HCT116 (cell line): ENCODE results near the gene DNMT1. TPM values are rescaled to one million over a fixed set of nuclear protein-coding genes. Genes with fewer than 3 reads are reported as not detected.

Experiments
- ATAC-seq: fragments of 200-7000 bp; cut with Tn5 transposase; 2 replicates; pipeline ENCODE4 v1.9.1; 2020; ENCODE audit warnings: mild to moderate bottlenecking, moderate library complexity
- BruUV-seq: library from RNA; stranded (reverse); fragments of 400-500 nt; replicated peaks from 2 replicates; lab custom pipeline; 2021; lab: Mats Ljungman, UMichigan
- CTCF ChIA-PET: fragments of 300-600 bp; sonication (Branson Sonifier 250); formaldehyde crosslinking; loops from one replicate; lab custom pipeline; 2021; ENCODE audit warnings: antibody characterized with exemption; lab: Charles Lee
- POLR2A ChIA-PET: fragments of 300-600, 350-600 bp; sonication (Branson Sonifier 250); formaldehyde crosslinking; loops from one replicate; lab custom pipeline; 2021; ENCODE audit warnings: antibody characterized with exemption; lab: Charles Lee
- RAD21 ChIA-PET, 2 experiments: fragments of 300-600 bp; sonication (Branson Sonifier 250); formaldehyde crosslinking; loops; one replicate each; lab custom pipeline; 2023; ENCODE audit warnings: low total read pairs in 2 of 2; ENCODE audit not compliant: uncharacterized antibody in 2 of 2, unreplicated experiment in 2 of 2, low non-redundant PET in 1 of 2; lab: Charles Lee
- DNase-seq: peaks from one replicate; pipeline ENCODE4 v3.0.0-alpha.2; 2010; ENCODE audit warnings: low read depth, low spot score
- H2AFZ ChIP-seq: fragments of 200-600 bp; shearing (Covaris generic), sonication (generic); 2 replicates; pipeline ENCODE4 v1.6.1; 2017; ENCODE audit warnings: low read depth, mixed run types, mixed read lengths, antibody characterized with exemption, low read length; ENCODE audit not compliant: poor library complexity, severe bottlenecking
- H3K27ac ChIP-seq: 2 replicates; pipeline ENCODE4 v1.5.1; 2012; ENCODE audit warnings: low read depth, low read length
- H3K27me3 ChIP-seq: fragments of 200-600 bp; sonication (generic); 2 replicates; pipeline ENCODE4 v1.6.1; 2016; ENCODE audit warnings: mixed run types, low read length, mixed read lengths; ENCODE audit not compliant: insufficient read depth
- H3K36me3 ChIP-seq, 2 experiments: fragments of 200-500 bp in 1 of 2; fragments of 200-600 bp in 1 of 2; sonication (Bioruptor generic) in 1 of 2; sonication (generic) in 1 of 2; 2 replicates each; pipeline versions ENCODE4 v1.5.1 to v1.6.1; 2014 to 2016; ENCODE audit warnings: low read length in 2 of 2, inconsistent platforms in 1 of 2, mixed read lengths in 1 of 2, mixed run types in 1 of 2; ENCODE audit not compliant: insufficient read depth in 2 of 2, control insufficient read depth in 1 of 2
- H3K4me1 ChIP-seq, 2 experiments: fragments of 200-600 bp in 1 of 2; sonication (generic) in 1 of 2; 2 replicates each; pipeline versions ENCODE4 v1.5.1 to v1.6.1; 2012 to 2017; ENCODE audit warnings: low read length in 2 of 2, inconsistent platforms in 1 of 2, mild to moderate bottlenecking in 1 of 2, mixed read lengths in 1 of 2, mixed run types in 1 of 2, moderate library complexity in 1 of 2; ENCODE audit not compliant: insufficient read depth in 2 of 2, control insufficient read depth in 1 of 2
- H3K4me2 ChIP-seq: fragments of 200-600 bp; sonication (generic); 2 replicates; pipeline ENCODE4 v1.6.1; 2017; ENCODE audit warnings: mixed run types, low read length, mixed read lengths
- H3K4me3 ChIP-seq, 2 experiments: fragments of 200-600 bp in 1 of 2; sonication (generic) in 1 of 2; replicated peaks in 1 of 2; 2 replicates each; pipeline ENCODE4 v1.5.1; 2011 to 2016; ENCODE audit warnings: low read length in 2 of 2, control low read depth in 1 of 2, low read depth in 1 of 2, mild to moderate bottlenecking in 1 of 2, mixed read lengths in 1 of 2, mixed run types in 1 of 2
- H3K79me2 ChIP-seq: fragments of 200-600 bp; sonication (generic); 2 replicates; pipeline ENCODE4 v1.6.1; 2017; ENCODE audit warnings: mild to moderate bottlenecking, mixed run types, low read length, moderate library complexity, mixed read lengths; ENCODE audit not compliant: insufficient read depth
- H3K9ac ChIP-seq: fragments of 200-600 bp; sonication (generic); 2 replicates; pipeline ENCODE4 v1.6.1; 2016; ENCODE audit warnings: low read length, mixed read lengths
- H3K9me2 ChIP-seq: fragments of 200-600 bp; sonication (generic), shearing (Covaris generic); 2 replicates; pipeline ENCODE4 v1.6.1; 2017; ENCODE audit warnings: mixed run types, mild to moderate bottlenecking, moderate library complexity; ENCODE audit not compliant: insufficient read depth
- H3K9me3 ChIP-seq, 2 experiments: fragments of 200-500 bp in 1 of 2; fragments of 200-600 bp in 1 of 2; sonication (Bioruptor generic) in 1 of 2; sonication (generic) in 1 of 2; 2 replicates each; pipeline ENCODE4 v1.6.1; 2014 to 2017; ENCODE audit warnings: low read length in 2 of 2, mixed read lengths in 2 of 2, inconsistent platforms in 1 of 2, low read depth in 1 of 2, mild to moderate bottlenecking in 1 of 2, mixed run types in 1 of 2, moderate library complexity in 1 of 2; ENCODE audit not compliant: control insufficient read depth in 1 of 2, insufficient read depth in 1 of 2
- H4K20me1 ChIP-seq: fragments of 200-600 bp; sonication (generic), shearing (Covaris generic); 2 replicates; pipeline ENCODE4 v1.6.1; 2017; ENCODE audit warnings: mixed run types, mild to moderate bottlenecking, moderate library complexity; ENCODE audit not compliant: insufficient read depth
- CBX3 ChIP-seq: IDR thresholded peaks from 2 replicates; pipeline ENCODE4 v1.6.1; 2012; ENCODE audit warnings: low read depth
- SIN3A ChIP-seq: IDR thresholded peaks from 2 replicates; pipeline ENCODE4 v1.6.1; 2012; ENCODE audit warnings: low read depth
- SP1 ChIP-seq: IDR thresholded peaks from 2 replicates; pipeline ENCODE4 v1.6.1; 2012; ENCODE audit warnings: low read depth
- SRF ChIP-seq: IDR thresholded peaks from 2 replicates; pipeline ENCODE4 v1.6.1; 2012; ENCODE audit warnings: low read depth
- intact Hi-C: fragments of 100-400 bp; cut with micrococcal nuclease; formaldehyde crosslinking; loops from 2 replicates; pipeline ENCODE4 v1.10.0; 2022
- total RNA-seq: library from RNA; stranded (reverse); gene quantifications from one replicate; pipeline ENCODE4 v1.2.1, GENCODE V29; 2021; ENCODE audit not compliant: unreplicated experiment
- TF ChIP-seq, protein P1 (sequence below): IDR thresholded peaks from 2 replicates; pipeline ENCODE4 v1.6.1; 2012

DNMT1 gene
- total RNA-seq, 1 experiment from 2014 or later, result 235 TPM

DNA sequence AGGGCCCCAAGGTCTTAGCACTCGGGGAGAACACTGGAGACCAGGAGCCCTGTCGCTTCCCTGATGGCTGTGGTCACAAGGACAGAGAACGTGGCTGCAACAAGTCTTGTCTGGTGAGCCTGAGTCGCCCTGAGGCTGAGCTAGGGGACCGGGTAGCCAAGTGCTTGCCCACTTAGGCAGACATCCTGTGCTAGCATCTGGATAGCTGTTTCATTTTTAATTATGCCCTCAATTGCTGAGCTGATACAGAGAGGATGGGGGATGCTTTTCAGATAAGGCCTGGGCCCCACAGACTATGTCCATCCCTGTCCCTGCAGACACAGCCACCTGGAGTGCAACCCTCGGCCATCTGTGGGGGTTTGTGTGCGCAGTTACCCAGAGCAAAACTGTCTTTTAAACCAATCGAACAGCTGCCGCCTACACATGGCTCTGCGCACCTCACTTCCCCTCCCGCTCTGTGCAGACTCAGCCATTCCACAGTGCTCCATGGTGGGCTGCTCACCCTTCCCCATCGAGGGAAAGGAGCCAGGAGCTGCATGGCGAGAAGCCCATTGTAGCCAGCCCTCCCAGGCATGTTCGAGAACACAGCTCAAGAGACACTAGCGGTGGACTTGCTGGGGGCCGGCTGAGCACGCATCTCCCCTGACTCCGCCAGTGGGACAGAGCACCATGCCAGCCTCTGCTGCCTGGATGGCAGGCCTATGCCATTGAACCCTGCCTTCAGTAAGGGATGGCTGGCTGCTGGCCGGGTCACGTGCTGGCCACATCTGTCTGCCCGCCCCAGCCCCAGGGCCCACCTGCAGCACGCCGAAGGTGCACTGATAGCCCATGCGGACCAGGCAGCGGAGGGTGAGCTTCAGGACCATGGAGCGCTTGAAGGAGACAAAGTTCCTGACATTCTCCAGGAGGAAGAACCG, 55.6 kb downstream of the DNMT1 start:
- Histone ChIP-seq H3K27me3 (no peaks in the 10 kb centered on the region), H3K36me3 (peaks cover 56 to 80% of the 10 kb centered on the region in 2 experiments), H3K9me2 (no peaks in the 10 kb centered on the region), H3K4me1 (no peaks in the 10 kb centered on the region), H4K20me1 (no peaks in the 10 kb centered on the region), H3K27ac (no peak overlapping the region), H2AFZ (no peak overlapping the region), H3K4me3 (no peak overlapping the region), H3K9ac (no peak overlapping the region), H3K9me3 (no peaks in the 10 kb centered on the region), H3K4me2 (no peak overlapping the region), H3K79me2 (no peaks in the 10 kb centered on the region; the same call in 1 of the 2 replicates)
- DNase-seq (no peak), ATAC-seq (no peak)
- no peak for TF ChIP-seq SRF
- TF ChIP-seq SP1, result no peak
- intact Hi-C loops, result no loop called here
- ChIA-PET POLR2A (no interaction called here), RAD21 (interaction anchor here in 1 of 2 experiments (0.6 kb wide), 1 partner anchor 27 kb away, joined by 5 read pairs; no protein-coding TSS in a partner anchor), CTCF (no interaction called here)
- BruUV-seq, result no TSS peak

DNA sequence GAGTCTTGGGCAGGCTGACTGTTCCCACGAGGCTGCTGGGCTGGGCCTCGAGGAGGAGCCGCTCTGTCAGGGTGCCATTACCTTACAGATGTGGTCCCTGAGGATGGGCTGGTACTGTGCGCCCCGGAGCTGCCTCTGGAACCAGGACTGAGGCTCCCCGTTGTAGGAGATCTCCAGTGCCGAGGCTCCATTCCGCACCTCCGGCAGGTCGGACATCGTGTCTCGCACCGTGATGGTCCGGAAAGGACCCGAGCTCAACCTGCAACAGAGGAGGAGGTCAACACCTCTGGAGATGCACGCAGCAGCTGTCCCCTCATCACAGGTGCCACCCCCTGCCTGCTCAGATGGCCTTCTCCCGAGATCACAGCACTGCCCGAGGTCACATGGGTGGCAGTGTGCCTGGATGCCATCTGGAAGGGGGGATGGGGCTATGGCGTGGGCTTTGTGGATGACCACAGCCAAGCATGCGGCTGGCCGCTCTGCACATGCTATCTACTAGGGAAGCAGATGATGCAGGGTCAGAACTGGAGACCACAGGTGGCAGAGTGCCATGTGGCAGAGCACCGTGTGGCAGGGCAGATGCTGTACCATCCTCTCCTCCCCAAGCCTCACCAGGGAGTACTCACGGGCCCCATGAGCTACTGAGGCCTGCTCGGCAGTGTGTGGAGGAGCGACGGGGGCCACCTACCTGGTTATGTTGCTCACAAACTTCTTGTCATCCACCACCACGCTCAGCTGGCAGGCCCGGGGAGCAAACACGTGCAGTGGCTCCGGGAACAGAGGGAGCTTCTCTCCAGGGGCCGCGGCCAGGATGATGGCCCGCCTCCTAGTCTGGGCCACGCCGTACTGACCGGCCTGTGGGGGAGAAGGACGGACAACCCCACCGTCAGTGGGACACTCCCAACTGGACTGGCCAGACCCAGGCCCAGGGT, 56.7 kb downstream of the DNMT1 start:
- ChIA-PET RAD21 (interaction anchor here in 1 of 2 experiments (0.6 kb wide), 1 partner anchor 25 kb away, joined by 5 read pairs; no protein-coding TSS in a partner anchor), CTCF (no interaction called here), POLR2A (no interaction called here)
- H3K4me1 ChIP-seq, result no peaks in the 10 kb centered on the region
- peaks cover 53 to 82% of the 10 kb centered on the region in 2 experiments for H3K36me3 ChIP-seq
- no peak overlapping the region for H3K4me3 ChIP-seq
- H3K9ac ChIP-seq, result no peak overlapping the region
- no peak for TF ChIP-seq SIN3A
- TF ChIP-seq CBX3, result no peak
- TF ChIP-seq, protein P1, sequence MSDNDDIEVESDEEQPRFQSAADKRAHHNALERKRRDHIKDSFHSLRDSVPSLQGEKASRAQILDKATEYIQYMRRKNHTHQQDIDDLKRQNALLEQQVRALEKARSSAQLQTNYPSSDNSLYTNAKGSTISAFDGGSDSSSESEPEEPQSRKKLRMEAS, result no peak
- H3K27ac ChIP-seq, result no peak overlapping the region
- no peaks in the 10 kb centered on the region for H3K27me3 ChIP-seq
- intact Hi-C loops, result no loop called here
- ATAC-seq, result no peak
- no TSS peak for BruUV-seq
- H3K9me2 ChIP-seq, result no peaks in the 10 kb centered on the region
- H4K20me1 ChIP-seq, result no peaks in the 10 kb centered on the region
- no peaks in the 10 kb centered on the region for H3K9me3 ChIP-seq
- no peaks in the 10 kb centered on the region; the same call in 1 of the 2 replicates for H3K79me2 ChIP-seq
- no peak overlapping the region for H2AFZ ChIP-seq
- DNase-seq, result no peak
- H3K4me2 ChIP-seq, result no peak overlapping the region
